Common myeloid progenitor, CD34-positive (primary cell): ENCODE data around the gene DECR2.
"Not testable (repeated sequence)": the region's sequence is repeated elsewhere in the genome, so short reads cannot be mapped to it uniquely, and the experiment has no call there.

Experiments
- CTCF ChIA-PET: fragments of 350-600 bp; sonication (Branson Sonifier 250); formaldehyde crosslinking; loops from one replicate; lab custom pipeline; 2021; ENCODE audit warnings: antibody characterized with exemption; lab: Charles Lee
- POLR2A ChIA-PET: fragments of 350-600 bp; sonication (Branson Sonifier 250); formaldehyde crosslinking; loops from one replicate; lab custom pipeline; 2021; ENCODE audit warnings: antibody characterized with exemption; lab: Charles Lee
- DNase-seq, 3 donors: peaks; one replicate each; pipeline versions ENCODE4 v3.0.0 to v3.0.0-alpha.2; 2013
- H3K27ac ChIP-seq, 2 experiments: 1 replicate in 1 of 2; 2 replicates in 1 of 2; pipeline ENCODE4 v1.7.0; 2013; ENCODE audit warnings: inconsistent platforms in 2 of 2, low read length in 2 of 2, mild to moderate bottlenecking in 2 of 2, low read depth in 1 of 2, moderate library complexity in 1 of 2; ENCODE audit not compliant: severe bottlenecking in 2 of 2, insufficient read depth in 1 of 2, poor library complexity in 1 of 2
- H3K27me3 ChIP-seq, 5 experiments: replicated peaks in 2 of 5; 1 replicate in 3 of 5; 2 replicates in 2 of 5; pipeline versions ENCODE4 v1.6.1 to v1.7.0; 2013; ENCODE audit warnings: low read length in 4 of 5, mild to moderate bottlenecking in 2 of 5, moderate library complexity in 2 of 5, inconsistent platforms in 1 of 5; ENCODE audit not compliant: insufficient read depth in 5 of 5, control insufficient read depth in 4 of 5
- H3K36me3 ChIP-seq, 4 experiments: 1 replicate in 2 of 4; 2 replicates in 2 of 4; pipeline versions ENCODE4 v1.6.1 to v1.7.0; 2013; ENCODE audit warnings: low read length in 3 of 4, control low read depth in 1 of 4, mild to moderate bottlenecking in 1 of 4; ENCODE audit not compliant: control insufficient read depth in 4 of 4, insufficient read depth in 4 of 4
- H3K4me1 ChIP-seq, 4 experiments: 1 replicate in 3 of 4; 2 replicates in 1 of 4; pipeline versions ENCODE4 v1.6.1 to v1.7.1; 2013; ENCODE audit warnings: low read length in 3 of 4, mild to moderate bottlenecking in 3 of 4, control low read depth in 1 of 4, inconsistent platforms in 1 of 4, moderate library complexity in 1 of 4; ENCODE audit not compliant: control insufficient read depth in 4 of 4, insufficient read depth in 4 of 4; ENCODE audit errors: control extremely low read depth in 1 of 4
- H3K4me3 ChIP-seq, 7 experiments: 1 replicate in 4 of 7; 2 replicates in 3 of 7; pipeline versions ENCODE4 v1.5.1 to v1.7.0; 2013; ENCODE audit warnings: mild to moderate bottlenecking in 7 of 7, low read length in 6 of 7, moderate library complexity in 6 of 7, inconsistent platforms in 2 of 7, low read depth in 2 of 7, control low read depth in 1 of 7; ENCODE audit not compliant: insufficient read depth in 4 of 7, control insufficient read depth in 1 of 7; ENCODE audit errors: extremely low read depth in 1 of 7
- H3K9me3 ChIP-seq, 5 experiments: 1 replicate in 4 of 5; 2 replicates in 1 of 5; pipeline versions ENCODE4 v1.6.1 to v1.7.1; 2013; ENCODE audit warnings: low read length in 4 of 5, mild to moderate bottlenecking in 2 of 5, inconsistent platforms in 1 of 5, low read depth in 1 of 5, moderate library complexity in 1 of 5; ENCODE audit not compliant: control insufficient read depth in 4 of 5, insufficient read depth in 2 of 5; ENCODE audit errors: control extremely low read depth in 1 of 5
- WGBS: methylation state at CpG from one replicate; pipeline ENCODE4 v1.1.5; 2013; ENCODE audit not compliant: insufficient coverage; 5-methylcytosine and 5-hydroxymethylcytosine counted together

DECR2 gene

DNA sequence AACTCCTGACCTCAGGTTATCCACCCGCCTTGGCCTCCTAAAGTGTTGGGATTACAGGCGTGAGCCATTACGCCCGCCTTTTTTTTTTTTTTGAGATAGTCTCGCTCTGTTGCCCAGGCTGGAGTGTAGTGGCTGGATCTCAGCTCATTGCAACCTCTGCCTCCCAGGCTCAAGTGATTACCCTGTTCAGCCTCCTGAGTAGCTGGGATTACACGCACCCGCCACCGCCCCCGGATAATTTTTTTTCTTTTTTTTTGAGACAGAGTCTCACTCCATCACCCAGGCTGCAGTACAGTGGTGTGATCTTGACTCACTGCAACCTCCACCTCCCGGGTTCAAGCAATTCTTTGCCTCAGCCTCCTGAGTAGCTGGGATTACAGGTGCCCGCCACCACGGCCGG lies 20.5 kb downstream of the DECR2 start:
- H3K4me3 ChIP-seq, H3K36me3 ChIP-seq, DNase-seq, H3K27ac ChIP-seq, H3K9me3 ChIP-seq, POLR2A ChIA-PET: not testable (repeated sequence)
- Histone ChIP-seq H3K27me3 (peaks cover 0 to 14% (median 8%) of the 10 kb centered on the region in 5 experiments), H3K4me1 (peaks cover 0 to 22% (median 20%) of the 10 kb centered on the region in 4 experiments)
- WGBS: 100% methylated on average over 5 of the region's 13 CpGs
- CTCF ChIA-PET: interaction anchor here (1.1 to 1.6 kb wide), 2 partner anchors 29 to 73 kb away, joined by 3 to 4 read pairs; no protein-coding TSS in a partner anchor

GRCh38 chr16:424033-424622 lies 22.4 kb downstream of the DECR2 start:
- ChIA-PET POLR2A (no interaction called here), CTCF (interaction anchor here (0.6 to 1.4 kb wide), 4 partner anchors 9 to 71 kb away, joined by 3 to 5 read pairs (median 3); no protein-coding TSS in a partner anchor)
- peak in 1 of 3 donors; percentile 15 for DNase-seq
- Histone ChIP-seq H3K27me3 (peaks cover 0 to 14% (median 10%) of the 10 kb centered on the region in 5 experiments), H3K9me3 (no peaks in the 10 kb centered on the region), H3K36me3 (peaks cover 0 to 4% (median 0%) of the 10 kb centered on the region in 4 experiments), H3K27ac (no peak overlapping the region), H3K4me1 (peaks cover 0 to 27% (median 23%) of the 10 kb centered on the region in 4 experiments), H3K4me3 (peak overlapping the region in 2 of 7 experiments; percentile 76 to 81)
- WGBS: 78% methylated on average over 19 of the region's 20 CpGs

DNA sequence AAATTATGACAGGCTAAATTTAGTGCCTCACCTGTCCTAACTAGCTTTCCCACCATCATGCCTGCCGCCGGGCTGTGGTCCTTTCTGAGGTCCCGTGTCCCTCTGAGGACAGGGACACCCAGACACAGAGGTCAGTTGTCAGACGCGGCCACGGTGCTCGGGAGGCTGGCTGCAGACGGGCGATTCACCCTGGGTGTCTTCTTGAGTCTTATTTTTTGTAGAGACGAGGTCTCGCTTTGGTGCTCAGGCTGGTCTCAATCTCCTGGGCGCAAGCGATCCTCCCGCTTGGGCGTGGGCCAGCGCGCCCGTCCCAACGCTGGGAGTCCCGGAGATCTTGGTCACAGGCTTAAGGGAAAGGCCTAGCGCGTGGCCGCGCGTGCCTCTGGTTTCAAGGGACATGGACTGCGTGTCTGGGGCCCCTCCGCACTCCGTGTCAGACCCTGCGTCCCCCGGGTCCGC lies 23.0 kb downstream of the DECR2 start:
- H3K27ac ChIP-seq: peak overlapping the region in 1 of 2 experiments; percentile 66
- peak overlapping the region; percentile 44 to 81 (median 72) for H3K4me3 ChIP-seq
- WGBS: 12% methylated on average over 31 of the region's 31 CpGs
- H3K9me3 ChIP-seq: no peaks in the 10 kb centered on the region
- H3K27me3 ChIP-seq: peaks cover 0 to 14% (median 10%) of the 10 kb centered on the region in 5 experiments
- peaks cover 0 to 27% (median 23%) of the 10 kb centered on the region in 4 experiments for H3K4me1 ChIP-seq
- peaks cover 0 to 4% (median 0%) of the 10 kb centered on the region in 4 experiments for H3K36me3 ChIP-seq
- CTCF ChIA-PET: interaction anchor here (1.0 to 1.6 kb wide), 4 partner anchors 10 to 73 kb away, joined by 3 to 5 read pairs (median 4); no protein-coding TSS in a partner anchor
- POLR2A ChIA-PET: interaction anchor here (1.1 kb wide), 1 partner anchor 24 kb away, joined by 4 read pairs; no protein-coding TSS in a partner anchor
- DNase-seq: no peak

GRCh38 chr16:425082-425718 lies 23.5 kb downstream of the DECR2 start, which contains the start of gene RAB11FIP3:
TSS of gene RAB11FIP3 (plus strand) at chr16:425649. CDS start at chr16:426007, 358 bp downstream.
- CTCF ChIA-PET: interaction anchor here (0.7 to 1.6 kb wide), 4 partner anchors 16 to 72 kb away, joined by 3 to 5 read pairs (median 4); no protein-coding TSS in a partner anchor
- Histone ChIP-seq H3K4me1 (peaks cover 0 to 27% (median 23%) of the 10 kb centered on the region in 4 experiments), H3K4me3 (peak within 1 kb of the TSS; percentile 44 to 81 (median 72)), H3K36me3 (peaks cover 0 to 4% (median 0%) of the 10 kb centered on the region in 4 experiments), H3K9me3 (no peaks in the 10 kb centered on the region), H3K27me3 (peaks cover 0 to 14% (median 10%) of the 10 kb centered on the region in 5 experiments), H3K27ac (peak within 1 kb of the TSS in 1 of 2 experiments; percentile 66)
- DNase-seq: peak; percentile 83 to 91 (median 83)
- under 1% methylated on average over 66 of the region's 77 CpGs for WGBS
- POLR2A ChIA-PET: interaction anchor here (1.1 kb wide), 1 partner anchor 25 kb away, joined by 4 read pairs; no protein-coding TSS in a partner anchor

- H3K4me3 ChIP-seq: peak overlapping the region; percentile 43 to 81 (median 72)
- H3K4me1 ChIP-seq: peaks cover 0 to 27% (median 23%) of the 10 kb centered on the region in 4 experiments
- peaks cover 0 to 14% (median 10%) of the 10 kb centered on the region in 5 experiments for H3K27me3 ChIP-seq
- peak overlapping the region in 1 of 2 experiments; percentile 66 for H3K27ac ChIP-seq
- H3K36me3 ChIP-seq: peaks cover 0 to 4% (median 0%) of the 10 kb centered on the region in 4 experiments
- ChIA-PET POLR2A (interaction anchor here (1.1 kb wide), 1 partner anchor 25 kb away, joined by 4 read pairs; no protein-coding TSS in a partner anchor), CTCF (interaction anchor here (0.7 to 1.6 kb wide), 4 partner anchors 17 to 72 kb away, joined by 3 to 5 read pairs (median 4); no protein-coding TSS in a partner anchor)
- H3K9me3 ChIP-seq: no peaks in the 10 kb centered on the region
- WGBS: 0% methylated on average over 28 of the region's 63 CpGs
- no peak for DNase-seq
Measured at GRCh38 chr16:425740-426114, 24.0 kb downstream of the DECR2 start.

GRCh38 chr16:426115-426905 lies 24.6 kb downstream of the DECR2 start:
- H3K36me3 ChIP-seq: peaks cover 0 to 4% (median 0%) of the 10 kb centered on the region in 4 experiments
- H3K4me3 ChIP-seq: peak overlapping the region; percentile 43 to 81 (median 72)
- H3K9me3 ChIP-seq: no peaks in the 10 kb centered on the region
- DNase-seq: peak in 1 of 3 donors; percentile 24
- ChIA-PET POLR2A (no interaction called here), CTCF (interaction anchor here (0.6 to 1.6 kb wide), 4 partner anchors 18 to 71 kb away, joined by 3 to 5 read pairs (median 3); no protein-coding TSS in a partner anchor)
- H3K27me3 ChIP-seq: peaks cover 0 to 14% (median 10%) of the 10 kb centered on the region in 5 experiments
- H3K4me1 ChIP-seq: peaks cover 0 to 27% (median 23%) of the 10 kb centered on the region in 4 experiments
- H3K27ac ChIP-seq: no peak overlapping the region
- WGBS: under 1% methylated on average over 85 of the region's 97 CpGs
